K562 (cell line): ENCODE results near the gene HRAS. TPM values are rescaled to one million over a fixed set of nuclear protein-coding genes. Genes with fewer than 3 reads are reported as not detected.

Source experiments
- DMBX1 ChIP-seq: fragments of 250-450 bp; sonication (Bioruptor Pico); IDR thresholded peaks from 2 replicates; pipeline ENCODE4 v1.8.0; 2022; ENCODE audit warnings: inconsistent platforms, mild to moderate bottlenecking, moderate library complexity, borderline replicate concordance
- EGR1 ChIP-seq: fragments of 450-650 bp; conservative IDR thresholded peaks from 2 replicates; pipeline ENCODE4 v1.6.1; 2017; ENCODE audit warnings: mild to moderate bottlenecking
- ELF1 ChIP-seq: fragments of 200-800 bp; sonication (Bioruptor generic); IDR thresholded peaks from 2 replicates; pipeline ENCODE4 v1.6.1; 2016; ENCODE audit warnings: missing genetic modification characterization, missing compliant biosample characterization
- GTF2E2 ChIP-seq: fragments of 200-800 bp; sonication (Bioruptor generic); IDR thresholded peaks from 2 replicates; pipeline ENCODE4 v1.6.1; 2016; ENCODE audit warnings: missing genetic modification characterization, missing compliant biosample characterization
- HDAC1 ChIP-seq, 2 experiments: fragments of 450-650 bp; IDR thresholded peaks; 2 replicates each; pipeline ENCODE4 v1.6.1; 2016 to 2017; ENCODE audit warnings: inconsistent platforms in 1 of 2, mild to moderate bottlenecking in 1 of 2, moderate library complexity in 1 of 2
- HMGN3 ChIP-seq: IDR thresholded peaks from 2 replicates; pipeline ENCODE4 v1.6.1; 2011; ENCODE audit warnings: borderline replicate concordance, low read depth, mild to moderate bottlenecking, mixed read lengths, low read length; ENCODE audit not compliant: insufficient read length; ENCODE audit errors: extremely low read depth
- JUND ChIP-seq, 2 experiments: IDR thresholded peaks; 2 replicates in 1 of 2; 3 replicates in 1 of 2; pipeline ENCODE4 v1.6.1; 2011; ENCODE audit warnings: borderline replicate concordance in 2 of 2, low read depth in 2 of 2, low read length in 2 of 2, improper control_type of control experiment in 1 of 2, missing biosample characterization in 1 of 2, missing genetic modification characterization in 1 of 2, missing genetic modification reagents in 1 of 2
- MECOM ChIP-seq: fragments of 250-450 bp; sonication (Bioruptor Pico); IDR thresholded peaks from 2 replicates; pipeline ENCODE4 v1.8.0; 2022; ENCODE audit warnings: inconsistent platforms
- MTA1 ChIP-seq: fragments of 450-650 bp; IDR thresholded peaks from 2 replicates; pipeline ENCODE4 v1.6.1; 2017; ENCODE audit warnings: borderline replicate concordance
- MTA2 ChIP-seq: fragments of 450-650 bp; IDR thresholded peaks from 2 replicates; pipeline ENCODE4 v1.6.1; 2016; ENCODE audit warnings: low read depth
- POU5F1 ChIP-seq: fragments of 150-350 bp; IDR thresholded peaks from 2 replicates; pipeline ENCODE4 v1.6.1; 2014; ENCODE audit warnings: borderline replicate concordance, low read length, low read depth, mild to moderate bottlenecking; ENCODE audit not compliant: partially characterized antibody
- RHOXF2B ChIP-seq: fragments of 250-450 bp; sonication (Bioruptor Pico); conservative IDR thresholded peaks from 2 replicates; pipeline ENCODE4 v1.5.1; 2021
- SIN3A ChIP-seq, 2 experiments: fragments of 150-350 bp in 1 of 2; IDR thresholded peaks; 2 replicates each; pipeline ENCODE4 v1.6.1; 2011 to 2016; ENCODE audit warnings: borderline replicate concordance in 2 of 2, low read depth in 2 of 2, low read length in 2 of 2, mild to moderate bottlenecking in 2 of 2, moderate library complexity in 2 of 2; ENCODE audit not compliant: control insufficient read depth in 1 of 2
- SMAD2 ChIP-seq: fragments of 150-350 bp; IDR thresholded peaks from 2 replicates; pipeline ENCODE4 v1.6.1; 2014; ENCODE audit warnings: low read depth, mild to moderate bottlenecking, low read length
- SRSF3 ChIP-seq: fragments of 200-400 bp; formaldehyde crosslinking; IDR thresholded peaks from 2 replicates; pipeline ENCODE4 v1.6.1; 2016; ENCODE audit warnings: mild to moderate bottlenecking, low read length, moderate library complexity; ENCODE audit not compliant: insufficient read depth
- YBX1 ChIP-seq: fragments of 450-650 bp; IDR thresholded peaks from 2 replicates; pipeline ENCODE4 v1.7.1; 2016; ENCODE audit warnings: mild to moderate bottlenecking
- ZNF408 ChIP-seq: fragments of 250-450 bp; sonication (Bioruptor Pico); IDR thresholded peaks from 2 replicates; pipeline ENCODE4 v1.4.0; 2020; ENCODE audit warnings: low read depth, mild to moderate bottlenecking, moderate library complexity
- ZNF644 ChIP-seq: fragments of 200-800 bp; sonication (Bioruptor generic); IDR thresholded peaks from 2 replicates; pipeline ENCODE4 v1.6.1; 2016; ENCODE audit warnings: low read depth, missing genetic modification characterization, missing compliant biosample characterization
- polyA plus RNA-seq, 8 experiments: library from polyadenylated mRNA; depleted of rRNA in 4 of 8; stranded (reverse) in 5 of 8; unstranded in 3 of 8; fragments of >200 nt; fragmentation: Nextera tagmentation in 2 of 8; fragmentation: Illumina TruSeq in 1 of 8; extraction: Ambion mirVana in 2 of 8; extraction: Trizol in 1 of 8; gene quantifications; 2 replicates each; pipeline versions ENCODE4 v1.2.1 to v1.2.3, GENCODE V29; 2011 to 2014; ENCODE audit warnings: inconsistent platforms in 1 of 8, missing spikeins in 1 of 8
- total RNA-seq, 7 experiments: library from RNA; depleted of rRNA in 6 of 7; stranded (reverse); fragments of >200 nt in 6 of 7; fragmentation: Illumina TruSeq in 2 of 7; extraction: Trizol in 2 of 7; gene quantifications; 2 replicates each; pipeline versions ENCODE4 v1.2.1 to v1.2.3, GENCODE V29; 2011 to 2021; ENCODE audit warnings: low replicate concordance in 1 of 7
- TF ChIP-seq, protein P1 (sequence below): fragments of 250-450 bp; sonication (Bioruptor Pico); IDR thresholded peaks from 2 replicates; pipeline ENCODE4 v1.5.0; 2021; ENCODE audit warnings: mild to moderate bottlenecking, moderate library complexity
- TF ChIP-seq, protein P2 (sequence below): IDR thresholded peaks from 2 replicates; pipeline ENCODE4 v1.6.1; 2014; ENCODE audit warnings: antibody characterized with exemption
- TF ChIP-seq, protein P3 (sequence below), 2 experiments: fragments of 450-650 bp; IDR thresholded peaks; 2 replicates each; pipeline ENCODE4 v1.6.1; 2016

Gene HRAS
- total and polyA plus RNA-seq, 9 of the 15 experiments (the other 6 are each of a cell fraction or from before 2014, with no cell fraction given): 2.8 to 73.5 (median 29.6) TPM

DNA sequence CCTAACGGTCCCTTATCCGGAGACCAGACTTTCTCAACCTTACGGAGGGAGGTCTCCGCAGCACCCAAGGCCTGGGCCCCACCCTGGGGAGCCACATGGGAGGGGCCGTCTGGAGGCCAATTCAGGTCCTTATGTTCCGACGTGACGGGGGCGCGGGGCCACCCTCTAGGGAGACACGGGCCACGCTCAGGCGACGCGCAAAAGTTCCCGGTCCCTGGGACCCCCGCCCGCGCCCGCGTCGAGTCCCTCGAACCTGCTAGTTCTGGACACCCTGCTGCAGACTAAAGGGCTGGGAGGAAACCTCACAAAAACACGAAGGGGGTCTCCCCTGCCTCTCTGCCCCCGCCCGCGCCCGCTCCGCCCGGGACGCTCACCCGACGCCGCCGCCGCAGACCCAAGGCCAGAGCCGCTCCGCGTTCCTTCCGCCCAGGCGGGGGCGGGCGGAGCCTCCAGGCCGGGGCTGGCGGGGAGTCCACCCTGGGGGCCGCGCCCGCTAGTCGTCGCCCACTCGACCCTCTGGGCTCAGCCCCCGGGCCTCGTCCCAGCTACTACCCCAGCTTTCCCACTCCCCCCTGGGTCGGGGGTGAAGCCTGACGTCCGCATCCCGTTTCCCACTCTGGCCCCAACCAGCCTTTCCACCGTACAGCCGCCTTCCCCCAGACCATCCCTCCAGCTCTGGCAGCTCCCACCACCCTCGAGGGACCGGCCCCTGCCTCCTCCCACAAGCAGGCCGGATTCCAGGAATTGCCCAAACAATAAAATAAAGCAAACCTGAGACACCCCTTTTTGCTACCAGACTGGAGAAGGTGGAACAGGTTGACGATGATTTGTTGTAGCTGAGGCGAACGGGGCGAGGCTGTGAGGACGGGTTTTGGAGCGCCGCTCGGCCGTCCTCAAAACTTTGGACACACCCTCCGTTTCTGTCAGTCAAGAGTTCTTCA is 31.1 kb downstream of the HRAS start (continued):
- TF ChIP-seq, protein P1, sequence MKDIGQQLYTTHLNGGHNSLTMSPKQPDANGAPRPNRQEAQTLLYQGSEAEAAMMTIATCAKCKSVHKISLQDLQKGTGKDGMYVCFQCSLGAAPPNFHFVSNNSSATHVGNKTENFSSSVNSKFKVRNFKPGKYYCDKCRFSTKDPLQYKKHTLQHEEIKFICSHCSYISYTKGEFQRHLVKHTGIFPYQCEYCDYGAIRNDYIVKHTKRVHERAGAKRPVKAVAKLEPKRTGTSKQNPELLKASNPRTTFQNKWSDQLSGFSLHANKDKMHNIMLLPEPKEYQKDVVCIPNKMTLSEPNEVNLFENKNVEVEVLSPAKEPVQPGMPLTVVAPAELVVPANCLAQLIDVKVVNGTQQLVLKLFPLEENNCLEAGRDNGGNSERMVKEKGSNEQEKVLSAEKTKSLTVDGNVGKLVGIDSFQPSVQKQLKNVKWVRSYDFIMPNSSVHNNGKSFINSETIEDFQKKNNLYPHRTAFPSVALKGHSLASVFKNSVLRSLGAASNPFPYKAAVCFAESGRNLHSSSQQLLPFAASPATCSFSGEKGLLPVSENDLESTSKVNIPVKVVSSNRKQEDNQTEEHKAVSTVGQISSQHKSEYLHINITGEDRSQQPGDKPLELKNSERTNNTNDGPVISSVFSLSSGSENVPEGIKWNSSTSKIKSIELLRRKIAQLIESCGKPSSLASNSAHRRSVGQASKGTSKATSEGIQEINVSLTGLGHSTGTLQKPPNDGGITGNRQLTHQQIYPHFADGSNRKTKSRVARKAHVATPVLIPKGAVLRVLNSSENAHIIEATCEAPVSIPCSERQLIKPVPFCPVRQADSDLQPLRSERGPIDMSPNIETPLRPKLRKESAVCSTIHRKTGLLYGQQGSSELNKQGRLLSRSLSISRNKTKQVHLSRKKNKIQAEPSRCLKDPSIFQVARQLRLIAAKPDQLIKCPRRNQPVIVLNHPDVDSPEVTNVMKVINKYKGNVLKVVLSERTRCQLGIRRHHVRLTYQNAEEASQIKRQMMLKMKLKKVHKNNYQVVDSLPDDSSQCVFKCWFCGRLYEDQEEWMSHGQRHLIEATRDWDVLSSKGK (CRISPR knock-in tag): no peak
- TF ChIP-seq DMBX1 (CRISPR knock-in tag): peak; percentile 50; the same call in 1 of the 2 replicates
- TF ChIP-seq SMAD2: no peak
- TF ChIP-seq SRSF3: no peak
- peak in 1 of 2 experiments; percentile 61; a peak in 1 of 4 replicates for TF ChIP-seq HDAC1 (IDR thresholded peaks at IDR 0.05)
- TF ChIP-seq, protein P2, sequence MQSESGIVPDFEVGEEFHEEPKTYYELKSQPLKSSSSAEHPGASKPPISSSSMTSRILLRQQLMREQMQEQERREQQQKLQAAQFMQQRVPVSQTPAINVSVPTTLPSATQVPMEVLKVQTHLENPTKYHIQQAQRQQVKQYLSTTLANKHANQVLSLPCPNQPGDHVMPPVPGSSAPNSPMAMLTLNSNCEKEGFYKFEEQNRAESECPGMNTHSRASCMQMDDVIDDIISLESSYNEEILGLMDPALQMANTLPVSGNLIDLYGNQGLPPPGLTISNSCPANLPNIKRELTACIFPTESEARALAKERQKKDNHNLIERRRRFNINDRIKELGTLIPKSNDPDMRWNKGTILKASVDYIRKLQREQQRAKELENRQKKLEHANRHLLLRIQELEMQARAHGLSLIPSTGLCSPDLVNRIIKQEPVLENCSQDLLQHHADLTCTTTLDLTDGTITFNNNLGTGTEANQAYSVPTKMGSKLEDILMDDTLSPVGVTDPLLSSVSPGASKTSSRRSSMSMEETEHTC: no peak
- TF ChIP-seq, protein P3, sequence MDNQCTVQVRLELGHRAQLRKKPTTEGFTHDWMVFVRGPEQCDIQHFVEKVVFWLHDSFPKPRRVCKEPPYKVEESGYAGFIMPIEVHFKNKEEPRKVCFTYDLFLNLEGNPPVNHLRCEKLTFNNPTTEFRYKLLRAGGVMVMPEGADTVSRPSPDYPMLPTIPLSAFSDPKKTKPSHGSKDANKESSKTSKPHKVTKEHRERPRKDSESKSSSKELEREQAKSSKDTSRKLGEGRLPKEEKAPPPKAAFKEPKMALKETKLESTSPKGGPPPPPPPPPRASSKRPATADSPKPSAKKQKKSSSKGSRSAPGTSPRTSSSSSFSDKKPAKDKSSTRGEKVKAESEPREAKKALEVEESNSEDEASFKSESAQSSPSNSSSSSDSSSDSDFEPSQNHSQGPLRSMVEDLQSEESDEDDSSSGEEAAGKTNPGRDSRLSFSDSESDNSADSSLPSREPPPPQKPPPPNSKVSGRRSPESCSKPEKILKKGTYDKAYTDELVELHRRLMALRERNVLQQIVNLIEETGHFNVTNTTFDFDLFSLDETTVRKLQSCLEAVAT (IDR thresholded peaks at IDR 0.05): peak in 1 of 2 experiments; percentile 47; a peak in 2 of 4 replicates
- no peak for TF ChIP-seq POU5F1
- TF ChIP-seq ELF1: no peak
- TF ChIP-seq HMGN3: peak; percentile 27
- TF ChIP-seq RHOXF2B (CRISPR knock-in tag): no peak
- TF ChIP-seq ZNF644 (tag): no peak
- TF ChIP-seq GTF2E2 (tag): 0 out of 2 replicates have a peak, but pooled peaks have one; percentile 13
- TF ChIP-seq ZNF408 (CRISPR knock-in tag): no peak
- no peak for TF ChIP-seq MTA1
- TF ChIP-seq EGR1: peak; percentile 90
- no peak for TF ChIP-seq JUND (IDR thresholded peaks at IDR 0.05; ENCODE audit: borderline replicate concordance, low read depth, low read length)
- no peak for TF ChIP-seq JUND (tag; IDR thresholded peaks at IDR 0.05; ENCODE audit: borderline replicate concordance, low read depth, low read length)
- TF ChIP-seq YBX1: no peak
- TF ChIP-seq SIN3A (IDR thresholded peaks at IDR 0.05; ENCODE audit: borderline replicate concordance in 2 of 2, control insufficient read depth in 1 of 2, low read depth in 2 of 2, low read length in 2 of 2): peak; percentile 54 to 57; a peak in 2 of 4 replicates
- no peak for TF ChIP-seq MTA2
- TF ChIP-seq MECOM: no peak
